COR-L47 (cell line): ENCODE results near the gene WWTR1.

ENCODE experiments used
- DNase-seq: peaks from one replicate; lab custom pipeline; 2025; lab: John Stamatoyannopoulos, UW

The WWTR1 gene

GRCh38 chr3:149593418-149594160 is 64.2 kb downstream of the WWTR1 start:
- DNase-seq, result no peak

DNA sequence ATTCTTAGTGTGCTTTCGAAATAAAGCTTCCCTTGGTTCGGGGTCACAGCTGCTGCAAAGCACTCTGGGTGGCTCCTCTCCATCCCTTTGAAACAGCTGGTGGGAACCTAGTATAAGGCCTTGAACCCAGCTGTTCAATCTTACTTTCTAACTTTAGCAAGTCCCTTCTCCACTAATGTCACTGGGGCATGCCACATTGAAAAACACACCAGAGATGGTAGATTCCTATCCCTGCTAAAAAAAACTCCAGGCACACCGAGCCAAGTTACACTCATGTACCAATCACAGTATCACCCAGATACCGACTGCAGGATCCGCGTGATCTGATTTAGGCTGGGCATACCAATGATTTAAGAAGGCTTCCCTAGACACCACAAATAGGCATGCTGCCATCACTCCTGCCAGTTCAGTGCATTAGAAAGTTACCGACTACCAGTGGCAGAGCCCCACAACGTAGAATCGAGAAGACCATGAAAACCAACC is 65.0 kb downstream of the WWTR1 start:
- DNase-seq, result no peak

GRCh38 chr3:149590691-149591441 is 67.0 kb downstream of the WWTR1 start:
- no peak for DNase-seq

DNA sequence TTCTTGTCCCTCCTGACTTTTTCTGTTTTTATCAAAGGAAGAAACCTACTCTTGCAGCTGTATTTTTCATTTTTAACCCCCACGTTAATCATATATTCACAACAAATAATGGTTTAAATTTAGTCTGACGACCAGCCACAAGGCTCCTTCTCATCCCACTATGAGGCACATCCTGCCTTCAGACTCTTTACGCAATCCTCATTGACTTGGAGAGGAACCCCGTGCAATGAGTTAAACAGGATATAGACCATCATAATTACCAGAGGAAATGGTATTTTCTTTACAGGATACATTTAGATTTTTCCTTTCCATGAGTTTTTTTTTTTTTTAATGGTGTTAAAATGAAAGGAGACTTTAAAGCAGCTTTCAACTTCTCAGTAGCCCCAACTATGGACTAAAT is 68.5 kb downstream of the WWTR1 start:
- DNase-seq, result no peak

DNA sequence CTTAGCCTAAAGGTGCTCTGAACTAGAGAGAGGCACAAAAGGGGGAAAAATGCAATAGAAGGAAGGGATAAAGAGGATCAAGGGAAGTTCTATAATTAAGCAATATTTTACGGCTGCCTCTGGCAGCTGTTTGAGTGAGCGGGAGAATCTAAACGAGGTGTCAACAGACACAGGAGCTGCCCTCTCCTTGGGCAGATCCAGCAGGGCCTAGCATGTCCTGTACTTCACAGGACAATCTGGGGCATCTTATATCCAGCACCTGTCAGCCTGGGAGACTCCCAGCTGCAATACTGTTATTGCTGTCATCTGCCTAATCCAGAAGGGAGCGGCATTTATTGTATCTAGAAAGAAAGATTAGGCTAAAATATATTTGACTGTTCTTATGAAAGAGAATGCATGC is 68.9 kb downstream of the WWTR1 start:
- DNase-seq, result no peak

DNA sequence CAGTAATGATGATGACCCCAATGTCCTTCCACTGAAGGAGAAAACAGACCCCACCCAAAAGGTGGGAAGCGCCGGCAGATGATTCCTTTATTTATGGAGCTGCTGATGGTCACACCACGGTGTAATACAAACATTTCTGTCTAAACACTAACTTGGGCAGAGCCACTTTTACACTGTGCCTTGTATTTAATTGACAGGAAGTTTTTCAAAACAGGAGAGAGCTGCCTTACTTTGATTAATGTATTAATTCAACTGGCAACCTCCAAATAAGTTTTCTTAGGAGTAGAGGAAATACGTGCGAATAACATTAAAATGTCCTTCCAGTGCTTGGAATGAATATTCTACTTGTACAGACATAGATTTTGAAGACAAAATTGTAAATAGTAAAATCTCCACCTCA is 70.4 kb downstream of the WWTR1 start:
- DNase-seq, result no peak

GRCh38 chr3:149586871-149587270 is 71.0 kb downstream of the WWTR1 start:
- DNase-seq, result no peak

DNA sequence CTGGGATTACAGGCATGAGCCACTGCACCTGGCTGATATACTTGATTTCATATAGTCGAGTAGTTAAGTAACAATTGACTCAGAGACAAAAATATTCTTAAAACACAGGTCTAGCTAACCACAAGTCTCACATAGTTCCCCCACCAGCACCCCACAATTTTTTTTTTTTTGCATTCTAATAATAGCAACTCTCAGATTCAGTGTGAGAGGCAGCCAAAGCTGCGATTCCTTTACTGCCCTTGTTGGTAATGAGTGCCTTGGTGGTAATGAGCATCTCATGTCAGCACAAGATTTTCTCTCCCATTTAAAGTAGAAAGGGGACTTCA is 72.5 kb downstream of the WWTR1 start:
- DNase-seq, result no peak

DNA sequence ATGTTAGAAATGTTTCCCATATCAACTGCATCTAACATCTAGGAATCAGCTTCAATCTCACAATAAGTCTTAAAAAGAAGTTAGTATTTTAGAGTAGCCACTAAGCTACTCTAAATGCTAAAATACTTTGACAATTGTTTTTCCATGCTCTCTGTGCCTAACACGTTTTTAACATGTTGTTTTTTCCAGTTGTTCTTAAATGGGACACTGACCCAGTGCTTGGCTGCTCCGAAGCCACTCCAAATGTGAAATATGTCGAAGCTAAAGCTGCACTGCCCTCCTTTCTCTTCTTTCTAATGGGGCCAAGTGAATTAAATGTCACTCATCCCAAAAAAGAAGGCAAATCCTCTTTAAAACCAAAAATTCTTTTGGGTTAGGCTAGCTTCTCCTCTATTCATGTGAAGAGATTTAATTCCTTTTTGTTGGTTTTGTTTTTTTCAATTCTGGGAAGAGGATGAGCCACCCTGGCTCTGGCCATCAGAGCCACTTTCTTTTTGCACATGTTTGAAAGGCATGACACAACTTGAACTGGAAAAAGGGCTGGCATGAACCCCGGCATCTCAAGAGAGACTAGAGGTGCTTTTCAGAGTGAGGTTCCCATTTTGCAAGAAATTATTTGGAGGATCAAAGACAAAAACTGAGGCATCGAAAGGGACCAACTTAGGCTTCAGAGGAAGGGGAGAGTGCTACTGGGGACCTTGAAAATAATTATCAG is 73.7 kb downstream of the WWTR1 start:
- no peak for DNase-seq

DNA sequence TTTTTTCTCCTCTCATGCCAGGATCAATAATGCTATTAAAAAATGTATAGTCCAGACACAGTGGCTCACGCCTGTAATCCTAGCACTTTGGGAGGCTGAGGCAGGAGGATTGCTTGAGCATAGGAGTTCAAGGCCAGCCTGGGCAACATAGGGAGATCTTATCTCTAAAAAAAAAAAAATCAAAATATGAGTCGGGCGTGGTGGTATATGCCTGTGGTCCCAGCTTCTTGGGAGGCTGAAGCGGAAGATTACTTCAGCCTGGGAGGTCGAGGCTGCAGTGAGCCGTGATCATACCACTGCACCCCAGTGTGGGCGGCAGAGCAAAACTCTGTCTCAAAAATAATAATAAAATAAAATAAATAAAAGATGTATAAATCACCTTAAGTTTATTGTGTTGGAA is 75.4 kb downstream of the WWTR1 start:
- no peak for DNase-seq

- no peak for DNase-seq
Measured at GRCh38 chr3:149581681-149582370, 76.0 kb downstream of the WWTR1 start.

GRCh38 chr3:149581248-149581647 is 76.6 kb downstream of the WWTR1 start:
- DNase-seq, result no peak

- DNase-seq, result no peak
Measured at GRCh38 chr3:149579838-149580542, 77.8 kb downstream of the WWTR1 start.

- DNase-seq, result no peak
Measured at GRCh38 chr3:149579161-149579560, 78.7 kb downstream of the WWTR1 start.

DNA sequence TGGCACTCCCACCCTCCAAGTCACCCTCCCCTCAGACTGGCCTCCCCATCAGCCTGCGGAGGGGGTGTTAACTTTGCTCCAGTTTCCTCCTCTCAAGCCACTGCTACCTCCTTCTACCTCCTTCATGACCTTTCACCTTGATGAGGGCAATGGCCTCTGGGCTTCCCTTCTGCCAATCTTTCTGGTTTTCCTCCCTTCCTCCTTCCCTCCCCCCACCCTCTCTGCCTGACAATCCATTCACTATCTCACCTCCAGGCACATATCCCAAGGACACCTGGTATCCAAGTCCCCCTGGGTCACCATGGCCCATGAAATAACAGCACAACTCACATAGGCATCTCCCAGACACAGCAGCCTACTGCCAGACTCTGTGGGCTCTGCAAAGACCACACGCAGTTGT is 80.0 kb downstream of the WWTR1 start:
- no peak for DNase-seq

GRCh38 chr3:149575961-149576564 is 81.8 kb downstream of the WWTR1 start:
- DNase-seq, result no peak

DNA sequence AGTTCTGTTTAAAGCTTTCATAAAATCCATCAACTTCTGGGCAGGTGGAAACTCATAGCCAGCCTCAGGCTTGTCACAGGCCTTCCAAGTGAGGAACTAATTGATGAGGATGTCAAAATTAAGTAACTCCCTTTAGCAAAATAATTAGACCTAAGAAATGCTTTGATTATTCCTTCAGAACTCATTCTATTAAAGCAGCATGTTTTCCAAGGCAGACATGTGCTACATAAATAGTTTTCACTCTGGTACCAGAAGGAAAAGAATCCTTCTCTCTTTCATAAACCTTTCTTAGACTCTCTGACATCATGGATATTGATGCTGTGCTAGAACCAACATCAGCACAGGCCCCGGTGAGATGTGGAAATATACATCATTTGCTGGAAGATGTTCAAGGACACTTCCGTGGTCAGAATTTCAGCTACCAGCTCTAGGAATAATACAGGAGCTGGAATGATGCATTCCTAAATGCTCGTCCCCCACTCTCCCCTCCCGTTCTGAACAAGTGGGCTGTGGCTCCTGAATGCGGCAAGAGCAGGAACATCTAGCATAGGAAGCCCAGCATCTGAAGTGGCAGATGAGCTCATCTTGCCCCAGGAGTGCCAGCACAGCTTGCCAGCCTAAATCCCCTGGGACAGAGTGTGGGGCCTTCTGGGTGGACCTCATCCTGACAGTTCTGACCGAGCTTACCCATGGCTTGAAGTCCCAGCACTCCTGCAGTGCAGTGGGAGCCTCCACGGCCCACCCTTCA is 82.4 kb downstream of the WWTR1 start:
- DNase-seq, result no peak

GRCh38 chr3:149572796-149573414 is 84.9 kb downstream of the WWTR1 start:
- no peak for DNase-seq

- DNase-seq, result no peak
Measured at GRCh38 chr3:149571381-149571780, 86.4 kb downstream of the WWTR1 start.

DNA sequence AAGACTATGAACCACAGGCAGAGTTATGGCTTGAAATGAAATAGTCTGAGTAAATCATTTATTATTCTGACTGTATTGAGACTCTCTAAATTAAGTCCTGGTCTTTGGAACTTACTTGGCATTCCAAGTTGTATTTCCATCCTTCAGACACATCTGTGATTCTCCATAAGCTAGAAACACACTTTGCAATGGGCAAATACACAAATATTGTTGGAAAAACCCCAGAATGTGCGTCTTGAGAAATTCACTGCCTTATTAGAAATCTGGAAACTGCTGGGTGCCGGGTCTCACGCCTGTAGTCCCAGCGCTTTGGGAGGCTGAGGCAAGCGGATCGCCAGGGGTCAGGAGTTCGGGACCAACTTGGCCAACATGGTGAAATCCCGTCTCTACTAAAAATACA is 87.8 kb downstream of the WWTR1 start:
- DNase-seq, result no peak
